Astrocyte (in vitro differentiated cells and primary cell): ENCODE measurements around the gene DENND5B. TPM values are rescaled to one million over a fixed set of nuclear protein-coding genes. Genes with fewer than 3 reads are reported as not detected.

Experiments
- DNase-seq: peaks from one replicate; pipeline ENCODE4 v3.0.0-alpha.2; 2010; ENCODE audit warnings: low read depth
- FAIRE-seq: peaks from 2 replicates; lab custom pipeline; 2011; peaks lifted over from hg19 to GRCh38; lab: Jason Lieb, UNC
- H2AFZ ChIP-seq: 2 replicates; pipeline ENCODE4 v1.6.0; 2012; ENCODE audit warnings: low read depth, low read length, inconsistent platforms
- H3K27ac ChIP-seq: 2 replicates; pipeline ENCODE4 v1.5.1; 2011; ENCODE audit warnings: low read depth, low read length, inconsistent platforms
- H3K27me3 ChIP-seq: 2 replicates; pipeline ENCODE4 v1.6.0; 2011; ENCODE audit warnings: low read length, inconsistent platforms; ENCODE audit not compliant: insufficient read depth
- H3K36me3 ChIP-seq: 2 replicates; pipeline ENCODE4 v1.5.1; 2011; ENCODE audit warnings: low read length, inconsistent platforms; ENCODE audit not compliant: insufficient read depth
- H3K4me1 ChIP-seq: 2 replicates; pipeline ENCODE4 v1.5.1; 2011; ENCODE audit warnings: low read length, inconsistent platforms; ENCODE audit not compliant: insufficient read depth
- H3K4me2 ChIP-seq: 2 replicates; pipeline ENCODE4 v1.6.0; 2012; ENCODE audit warnings: low read length, inconsistent platforms
- H3K4me3 ChIP-seq: 2 replicates; pipeline ENCODE4 v1.5.1; 2011; ENCODE audit warnings: low read depth, mild to moderate bottlenecking, low read length, inconsistent platforms; ENCODE audit not compliant: insufficient read depth
- H3K79me2 ChIP-seq: 2 replicates; pipeline ENCODE4 v1.6.0; 2012; ENCODE audit warnings: mild to moderate bottlenecking, low read length, inconsistent platforms; ENCODE audit not compliant: insufficient read depth
- H3K9ac ChIP-seq: 2 replicates; pipeline ENCODE4 v1.6.0; 2012; ENCODE audit warnings: mild to moderate bottlenecking, low read length, inconsistent platforms
- H3K9me3 ChIP-seq: 2 replicates; pipeline ENCODE4 v1.5.1; 2012; ENCODE audit warnings: low read depth, mild to moderate bottlenecking, low read length, inconsistent platforms; ENCODE audit not compliant: insufficient read depth
- H4K20me1 ChIP-seq: 2 replicates; pipeline ENCODE4 v1.6.0; 2012; ENCODE audit warnings: low read length, inconsistent platforms; ENCODE audit not compliant: insufficient read depth
- H3K27ac Mint-ChIP-seq: one replicate; pipeline ENCODE4 v1.8.0; 2021; ENCODE audit warnings: mild to moderate bottlenecking, mixed read lengths; ENCODE audit not compliant: unreplicated experiment
- H3K27me3 Mint-ChIP-seq: one replicate; pipeline ENCODE4 v1.8.0; 2021; ENCODE audit warnings: low read depth, mixed read lengths; ENCODE audit not compliant: unreplicated experiment
- H3K36me3 Mint-ChIP-seq: one replicate; pipeline ENCODE4 v1.8.0; 2021; ENCODE audit warnings: low read depth, mixed read lengths; ENCODE audit not compliant: unreplicated experiment
- H3K4me1 Mint-ChIP-seq: one replicate; pipeline ENCODE4 v1.8.0; 2021; ENCODE audit warnings: low read depth, mixed read lengths; ENCODE audit not compliant: unreplicated experiment
- H3K4me3 Mint-ChIP-seq: one replicate; pipeline ENCODE4 v1.8.0; 2021; ENCODE audit warnings: mild to moderate bottlenecking, moderate library complexity, mixed read lengths; ENCODE audit not compliant: unreplicated experiment
- H3K9me3 Mint-ChIP-seq: one replicate; pipeline ENCODE4 v1.8.0; 2021; ENCODE audit warnings: mild to moderate bottlenecking, mixed read lengths; ENCODE audit not compliant: unreplicated experiment
- CTCF ChIP-seq: IDR thresholded peaks from 2 replicates; pipeline ENCODE4 v1.5.1; 2011; ENCODE audit warnings: low read depth, mild to moderate bottlenecking, inconsistent platforms, low read length, moderate library complexity; ENCODE audit not compliant: insufficient read depth
- EZH2 ChIP-seq: IDR thresholded peaks from 2 replicates; pipeline ENCODE4 v1.6.1; 2012; ENCODE audit warnings: mild to moderate bottlenecking, low read length, inconsistent platforms; ENCODE audit not compliant: insufficient read depth
- total RNA-seq: library from RNA; stranded (reverse); gene quantifications from 2 replicates; pipeline ENCODE4 v1.2.1, GENCODE V29; 2021

The DENND5B gene
- total RNA-seq, 1 donor from 2014 or later = 22.7 TPM

GRCh38 chr12:31508436-31509150 is 82.3 kb downstream of the DENND5B start:
- DNase-seq (no peak), FAIRE-seq (no peak)
- Histone ChIP-seq H4K20me1 (no peaks in the 10 kb centered on the region), H3K4me2 (no peak overlapping the region), H3K27ac (peak overlapping the region; percentile 41), H3K27me3 (no peaks in the 10 kb centered on the region), H2AFZ (no peak overlapping the region), H3K36me3 (no peaks in the 10 kb centered on the region), H3K79me2 (peaks cover 22% of the 10 kb centered on the region), H3K9me3 (no peaks in the 10 kb centered on the region), H3K9ac (no peak overlapping the region), H3K4me1 (peaks cover 21% of the 10 kb centered on the region), H3K4me3 (no peak overlapping the region)
- H3K9me3 Mint-ChIP-seq = peaks cover 3% of the 10 kb centered on the region
- peaks cover 26% of the 10 kb centered on the region for H3K4me1 Mint-ChIP-seq
- no peaks in the 10 kb centered on the region for H3K27me3 Mint-ChIP-seq
- no peaks in the 10 kb centered on the region for H3K36me3 Mint-ChIP-seq
- TF ChIP-seq CTCF = no peak
- TF ChIP-seq EZH2 = no peak
- H3K4me3 Mint-ChIP-seq = no peak overlapping the region
- peak overlapping the region; percentile 28 for H3K27ac Mint-ChIP-seq

- H4K20me1 ChIP-seq = no peaks in the 10 kb centered on the region
- H3K27ac Mint-ChIP-seq = peak overlapping the region; percentile 28
- peaks cover 21% of the 10 kb centered on the region for H3K4me1 ChIP-seq
- no peaks in the 10 kb centered on the region for H3K27me3 ChIP-seq
- H3K9me3 Mint-ChIP-seq = peaks cover 3% of the 10 kb centered on the region
- H3K36me3 Mint-ChIP-seq = no peaks in the 10 kb centered on the region
- H3K4me3 Mint-ChIP-seq = no peak overlapping the region
- no peaks in the 10 kb centered on the region for H3K36me3 ChIP-seq
- H3K27me3 Mint-ChIP-seq = no peaks in the 10 kb centered on the region
- FAIRE-seq (no peak), DNase-seq (peak; percentile 55)
- H3K9me3 ChIP-seq = no peaks in the 10 kb centered on the region
- H3K4me1 Mint-ChIP-seq = peaks cover 26% of the 10 kb centered on the region
- H3K79me2 ChIP-seq = peaks cover 22% of the 10 kb centered on the region
- no peak overlapping the region for H3K9ac ChIP-seq
- peak overlapping the region; percentile 41 for H3K27ac ChIP-seq
- no peak overlapping the region for H3K4me3 ChIP-seq
- TF ChIP-seq EZH2 = no peak
- TF ChIP-seq CTCF = no peak
- H2AFZ ChIP-seq = no peak overlapping the region
- H3K4me2 ChIP-seq = no peak overlapping the region
These were observed 83.0 kb downstream of the DENND5B start for GRCh38 chr12:31507966-31508365.

- peaks cover 22% of the 10 kb centered on the region for H3K79me2 ChIP-seq
- Mint-ChIP-seq H3K4me1 (peaks cover 26% of the 10 kb centered on the region), H3K36me3 (no peaks in the 10 kb centered on the region), H3K27me3 (no peaks in the 10 kb centered on the region), H3K27ac (peak overlapping the region; percentile 78), H3K9me3 (peaks cover 5% of the 10 kb centered on the region), H3K4me3 (no peak overlapping the region)
- peak overlapping the region; percentile 2 for H3K9ac ChIP-seq
- TF ChIP-seq CTCF (no peak), EZH2 (no peak)
- H3K27me3 ChIP-seq = no peaks in the 10 kb centered on the region
- H3K4me1 ChIP-seq = peaks cover 21% of the 10 kb centered on the region
- H3K4me2 ChIP-seq = peak overlapping the region; percentile 17
- DNase-seq = peak; percentile 89
- H3K9me3 ChIP-seq = no peaks in the 10 kb centered on the region
- peak overlapping the region; percentile 52 for H3K27ac ChIP-seq
- no peaks in the 10 kb centered on the region for H3K36me3 ChIP-seq
- FAIRE-seq = peak; percentile 85
- H4K20me1 ChIP-seq = no peaks in the 10 kb centered on the region
- H2AFZ ChIP-seq = peak overlapping the region; percentile 6
- no peak overlapping the region for H3K4me3 ChIP-seq
These were observed 84.2 kb downstream of the DENND5B start for GRCh38 chr12:31506515-31507306.
